ENCODE data around the gene TCEA2. TPM values are rescaled to one million over a fixed set of nuclear protein-coding genes. Genes with fewer than 3 reads are reported as not detected.
A peak's percentile ranks its signal among the peaks of the same experiment; 100 is the strongest.

TCEA2 gene
- total and polyA plus RNA-seq, 2 of the 13 experiments (the other 11 are each of a cell fraction or from before 2014, with no cell fraction given): 28.1 to 33.7 TPM

GRCh38 chr20:64036346-64037198 lies 26.4 kb upstream of the TCEA2 start (continued):
- TF ChIP-seq, protein P1, sequence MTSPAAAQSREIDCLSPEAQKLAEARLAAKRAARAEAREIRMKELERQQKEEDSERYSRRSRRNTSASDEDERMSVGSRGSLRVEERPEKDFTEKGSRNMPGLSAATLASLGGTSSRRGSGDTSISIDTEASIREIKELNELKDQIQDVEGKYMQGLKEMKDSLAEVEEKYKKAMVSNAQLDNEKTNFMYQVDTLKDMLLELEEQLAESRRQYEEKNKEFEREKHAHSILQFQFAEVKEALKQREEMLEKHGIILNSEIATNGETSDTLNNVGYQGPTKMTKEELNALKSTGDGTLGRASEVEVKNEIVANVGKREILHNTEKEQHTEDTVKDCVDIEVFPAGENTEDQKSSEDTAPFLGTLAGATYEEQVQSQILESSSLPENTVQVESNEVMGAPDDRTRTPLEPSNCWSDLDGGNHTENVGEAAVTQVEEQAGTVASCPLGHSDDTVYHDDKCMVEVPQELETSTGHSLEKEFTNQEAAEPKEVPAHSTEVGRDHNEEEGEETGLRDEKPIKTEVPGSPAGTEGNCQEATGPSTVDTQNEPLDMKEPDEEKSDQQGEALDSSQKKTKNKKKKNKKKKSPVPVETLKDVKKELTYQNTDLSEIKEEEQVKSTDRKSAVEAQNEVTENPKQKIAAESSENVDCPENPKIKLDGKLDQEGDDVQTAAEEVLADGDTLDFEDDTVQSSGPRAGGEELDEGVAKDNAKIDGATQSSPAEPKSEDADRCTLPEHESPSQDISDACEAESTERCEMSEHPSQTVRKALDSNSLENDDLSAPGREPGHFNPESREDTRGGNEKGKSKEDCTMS (CRISPR knock-in tag; conservative IDR thresholded peaks at IDR 0.05): no peak
- no peak for TF ChIP-seq MAF1 (CRISPR knock-in tag; IDR thresholded peaks at IDR 0.05; ENCODE audit: borderline replicate concordance)
- TF ChIP-seq ZNF747 (CRISPR knock-in tag; IDR thresholded peaks at IDR 0.05; ENCODE audit: borderline replicate concordance): peak; percentile 89
- TF ChIP-seq ATF7-NPFF (CRISPR knock-in tag; IDR thresholded peaks at IDR 0.05; ENCODE audit: low read depth): no peak; the same call in 1 of the 2 replicates
- TF ChIP-seq, protein P2, sequence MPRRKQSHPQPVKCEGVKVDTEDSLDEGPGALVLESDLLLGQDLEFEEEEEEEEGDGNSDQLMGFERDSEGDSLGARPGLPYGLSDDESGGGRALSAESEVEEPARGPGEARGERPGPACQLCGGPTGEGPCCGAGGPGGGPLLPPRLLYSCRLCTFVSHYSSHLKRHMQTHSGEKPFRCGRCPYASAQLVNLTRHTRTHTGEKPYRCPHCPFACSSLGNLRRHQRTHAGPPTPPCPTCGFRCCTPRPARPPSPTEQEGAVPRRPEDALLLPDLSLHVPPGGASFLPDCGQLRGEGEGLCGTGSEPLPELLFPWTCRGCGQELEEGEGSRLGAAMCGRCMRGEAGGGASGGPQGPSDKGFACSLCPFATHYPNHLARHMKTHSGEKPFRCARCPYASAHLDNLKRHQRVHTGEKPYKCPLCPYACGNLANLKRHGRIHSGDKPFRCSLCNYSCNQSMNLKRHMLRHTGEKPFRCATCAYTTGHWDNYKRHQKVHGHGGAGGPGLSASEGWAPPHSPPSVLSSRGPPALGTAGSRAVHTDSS (CRISPR knock-in tag; conservative IDR thresholded peaks at IDR 0.05): no peak
- no peak for TF ChIP-seq ASH2L (IDR thresholded peaks at IDR 0.05; ENCODE audit: insufficient read length, low read depth, low read length)
- TF ChIP-seq TRIM24 (CRISPR knock-in tag; IDR thresholded peaks at IDR 0.05): no peak
- TF ChIP-seq THYN1 (CRISPR knock-in tag; IDR thresholded peaks at IDR 0.05; ENCODE audit: borderline replicate concordance, low read depth): no peak
- TF ChIP-seq SRSF9 (IDR thresholded peaks at IDR 0.05; ENCODE audit: borderline replicate concordance, insufficient read depth, low read depth, low read length, poor library complexity, severe bottlenecking): no peak
- 0 out of 2 replicates have a peak, but pooled peaks have one; percentile 15 for TF ChIP-seq ZNF136 (CRISPR knock-in tag; IDR thresholded peaks at IDR 0.05; ENCODE audit: low read depth)
- no peak for TF ChIP-seq SKI (IDR thresholded peaks at IDR 0.05; ENCODE audit: partially characterized antibody)
- no peak; the same call in 1 of the 2 replicates for TF ChIP-seq ZBTB38 (CRISPR knock-in tag; IDR thresholded peaks at IDR 0.05)
- peak in 1 of 2 experiments; percentile 21; a peak in 1 of 4 replicates for TF ChIP-seq EP300 (IDR thresholded peaks at IDR 0.05; ENCODE audit: low read depth in 2 of 2, low read length in 2 of 2)
- peak; percentile 8; the same call in 1 of the 2 replicates for TF ChIP-seq EP300 (CRISPR knock-in tag; IDR thresholded peaks at IDR 0.05; ENCODE audit: borderline replicate concordance)
- no peak for TF ChIP-seq CENPBD1 (CRISPR knock-in tag; IDR thresholded peaks at IDR 0.05; ENCODE audit: borderline replicate concordance, low read depth)
- peak; percentile 87; the same call in 1 of the 2 replicates for TF ChIP-seq HES4 (CRISPR knock-in tag; IDR thresholded peaks at IDR 0.05; ENCODE audit: borderline replicate concordance)
- TF ChIP-seq ZNF367 (CRISPR knock-in tag; IDR thresholded peaks at IDR 0.05; ENCODE audit: borderline replicate concordance): no peak
- TF ChIP-seq ZNF777 (CRISPR knock-in tag; IDR thresholded peaks at IDR 0.05): no peak
- TF ChIP-seq MXI1 (IDR thresholded peaks at IDR 0.05; ENCODE audit: borderline replicate concordance, low read depth, low read length): no peak; the same call in 2 of the 3 replicates
- TF ChIP-seq ZSCAN25 (CRISPR knock-in tag; IDR thresholded peaks at IDR 0.05): no peak
